Medulla oblongata (tissue), 1 donor: ENCODE data around the gene MAL.

Experiments used
- DNase-seq: peaks from one replicate; pipeline ENCODE4 v3.0.0-alpha.2; 2015; ENCODE audit errors: extremely low spot score

Gene MAL

DNA sequence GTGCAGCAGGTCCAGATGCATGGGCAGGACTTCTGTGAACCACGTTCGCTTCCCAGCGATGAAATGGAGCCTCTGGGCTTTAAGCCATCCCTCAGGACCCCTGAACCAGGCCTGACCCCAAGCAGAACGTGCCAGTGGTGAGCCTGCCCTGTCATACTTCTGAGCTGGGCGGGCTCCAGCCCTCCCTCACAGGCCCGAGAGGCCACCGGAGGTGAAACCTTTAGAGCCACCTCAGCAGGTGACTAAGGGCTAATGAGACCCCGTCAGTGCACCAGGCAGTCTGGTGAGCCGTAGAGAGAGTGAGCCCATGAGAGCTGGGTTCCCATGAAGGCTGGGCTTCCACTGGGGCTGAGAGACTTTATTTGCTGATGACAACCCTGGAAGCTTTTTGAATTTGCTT, 8.9 kb upstream of the MAL start:
- no peak for DNase-seq

DNA sequence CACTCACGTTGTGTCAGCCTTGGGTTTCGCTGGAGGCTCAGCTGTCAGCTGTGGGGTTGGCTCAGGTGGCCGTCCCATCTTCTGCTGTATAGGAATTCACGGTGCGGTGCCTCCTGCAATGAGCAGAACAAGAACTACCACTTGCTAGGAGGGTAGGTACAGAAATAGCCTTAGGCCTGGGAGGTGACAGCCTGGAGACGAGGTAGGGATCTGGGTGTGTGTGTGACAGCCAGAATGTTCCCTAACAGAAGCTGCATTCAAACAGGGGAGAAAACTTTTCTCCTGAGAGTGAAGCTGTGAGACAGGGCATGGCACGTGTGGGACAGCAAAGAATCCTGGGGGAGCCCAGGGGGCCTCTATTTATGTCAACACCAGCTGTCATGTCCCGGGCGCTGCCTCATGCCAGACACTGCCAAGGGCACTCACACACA, 8.4 kb upstream of the MAL start:
- DNase-seq: no peak

DNA sequence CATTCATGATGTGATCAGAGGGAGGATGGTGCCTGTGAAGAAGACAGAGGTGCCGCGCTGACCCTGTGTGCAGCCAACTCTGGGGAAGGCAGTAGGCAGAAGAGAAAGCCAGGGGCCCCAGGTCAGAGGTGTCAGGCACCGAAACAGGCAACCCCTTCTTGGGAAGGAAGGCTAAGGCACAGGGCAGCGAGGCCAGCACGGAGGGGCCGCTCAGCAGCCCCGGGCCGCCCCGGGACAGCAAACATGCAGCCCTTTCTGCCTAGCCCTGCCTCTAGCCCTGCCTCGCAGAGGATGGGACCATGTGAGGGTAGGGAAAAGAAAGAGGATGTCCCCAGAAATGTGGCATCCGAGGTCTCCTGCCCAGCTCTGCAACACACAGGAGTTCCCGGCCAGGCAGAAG, 7.7 kb upstream of the MAL start:
- DNase-seq: no peak

DNA sequence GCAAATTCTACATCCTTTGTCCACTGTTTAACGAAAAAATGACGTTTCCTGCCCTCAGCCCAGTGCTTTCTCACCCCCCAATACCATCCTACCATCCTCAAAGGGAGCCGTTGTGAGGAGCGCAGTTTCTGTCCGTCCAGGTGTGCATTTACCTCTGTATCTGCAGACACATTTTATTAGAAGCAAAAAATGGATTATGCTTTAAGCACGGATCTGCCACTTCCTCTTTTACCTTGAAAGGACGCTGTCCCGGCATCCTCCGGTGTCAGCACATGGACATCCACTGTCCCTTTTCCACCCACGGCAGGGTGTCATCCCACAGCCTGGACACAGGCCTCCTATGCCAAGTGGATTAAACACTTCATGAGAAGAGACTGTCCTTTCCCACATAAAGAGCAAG, 7.2 kb upstream of the MAL start:
- DNase-seq: no peak

DNA sequence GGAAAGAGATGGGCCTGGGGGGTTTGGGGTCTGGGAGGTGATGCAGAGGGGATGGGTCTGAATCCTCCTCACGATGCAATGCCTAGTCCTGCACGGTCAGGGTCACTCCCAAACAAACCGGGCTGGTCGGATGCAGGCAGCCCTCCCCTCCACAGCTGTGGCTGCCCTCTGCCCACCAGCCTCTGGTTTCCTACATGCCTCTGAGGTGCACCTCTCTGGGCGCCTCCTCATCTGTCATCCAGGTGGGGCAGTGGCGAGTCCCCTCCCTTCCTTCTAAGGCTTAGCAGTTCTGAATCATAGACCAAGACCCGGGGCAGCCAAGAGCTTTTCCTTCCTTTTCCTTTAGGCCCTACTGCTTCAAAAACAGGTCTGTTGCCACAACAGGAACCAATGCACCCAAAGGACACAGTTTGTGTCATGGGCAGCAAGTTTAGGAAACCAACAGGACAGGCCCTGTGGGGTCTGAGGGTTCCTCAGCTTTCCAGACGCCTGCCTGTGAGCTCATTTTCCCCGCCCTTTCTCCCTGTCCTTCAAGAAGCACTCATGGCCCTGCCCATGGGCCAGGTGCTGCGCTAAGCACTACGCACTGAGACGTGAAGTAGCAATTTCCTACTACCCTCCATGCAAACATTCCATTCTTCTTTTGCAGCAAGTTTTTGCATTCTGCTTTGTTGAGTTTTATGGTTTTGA, 6.5 kb upstream of the MAL start:
- DNase-seq: no peak

DNA sequence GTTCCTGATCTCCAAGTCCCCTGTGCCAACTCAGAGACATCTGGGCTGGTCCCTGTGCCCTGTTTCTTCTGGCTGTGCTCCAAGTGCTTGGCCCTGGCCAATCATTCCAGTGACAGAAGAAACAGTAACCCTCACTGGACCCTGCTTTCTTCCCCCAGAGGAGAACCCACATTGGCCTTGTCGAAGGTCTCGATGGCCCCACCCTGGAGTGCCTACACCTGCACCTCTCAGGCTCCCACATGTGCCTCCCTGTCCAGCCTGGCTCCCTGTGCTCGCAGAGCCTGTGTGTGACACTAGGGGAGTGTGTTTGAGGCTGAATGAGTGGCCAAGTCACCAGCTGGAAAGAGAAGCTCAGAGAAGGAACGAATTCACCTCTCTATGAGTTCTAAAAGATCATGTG, 5.9 kb upstream of the MAL start:
- peak; percentile 38 for DNase-seq

DNA sequence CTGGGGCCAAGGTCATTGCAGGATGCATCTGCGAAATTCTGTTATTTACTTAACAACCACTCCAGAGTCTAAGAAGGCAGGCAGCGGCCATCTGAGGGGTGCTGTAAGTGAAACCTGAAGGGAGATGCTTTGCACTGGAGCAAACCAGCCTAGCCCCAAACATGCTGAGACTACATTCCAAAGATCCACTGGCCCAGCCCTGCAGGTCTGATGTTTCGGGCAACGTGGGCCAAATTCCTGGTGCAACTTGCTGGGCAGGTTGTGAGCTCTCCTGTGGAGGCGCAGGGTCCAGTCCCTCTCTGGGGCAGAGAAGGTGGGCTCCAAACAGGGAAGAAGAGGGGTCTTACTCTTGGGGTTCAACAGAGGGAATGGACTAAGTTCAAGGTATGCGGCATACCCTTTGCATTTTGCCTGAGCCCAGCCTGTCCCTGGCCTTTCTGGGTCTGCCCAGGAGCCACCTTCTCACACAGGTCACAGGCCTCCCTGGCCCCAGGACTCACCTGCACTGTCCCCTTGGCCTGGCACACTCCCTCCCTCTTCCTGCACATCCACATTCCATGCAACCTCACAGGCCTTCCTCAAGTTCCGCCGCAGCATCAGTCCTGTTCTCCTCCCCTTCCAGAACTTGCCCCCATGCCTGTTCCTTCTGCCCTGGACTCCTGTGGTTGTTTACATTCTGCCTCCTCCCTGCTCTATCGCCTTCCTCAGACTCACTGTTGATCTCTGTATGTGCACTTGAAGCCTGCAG, 5.1 kb upstream of the MAL start:
- peak; percentile 2 for DNase-seq

DNA sequence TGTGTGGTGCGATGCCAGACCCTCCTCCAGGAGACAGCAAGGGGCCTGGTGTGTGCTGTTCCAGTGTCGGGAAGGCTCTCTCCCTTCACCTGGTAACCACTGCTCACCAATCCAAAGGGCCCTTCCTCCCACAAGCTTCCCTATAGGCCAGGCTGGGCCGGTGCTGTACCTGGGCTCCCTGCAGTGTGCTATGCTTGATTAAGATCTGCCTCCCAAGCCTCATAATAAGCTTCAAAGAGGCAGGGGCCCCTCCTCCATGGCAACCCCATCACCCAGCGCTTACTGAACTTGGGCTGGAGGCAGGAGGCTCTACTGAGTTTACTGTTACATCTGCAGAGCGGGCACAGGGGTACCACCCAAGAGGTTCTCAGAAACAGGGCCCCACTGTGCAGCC, 4.5 kb upstream of the MAL start:
- peak; percentile 2 for DNase-seq

DNA sequence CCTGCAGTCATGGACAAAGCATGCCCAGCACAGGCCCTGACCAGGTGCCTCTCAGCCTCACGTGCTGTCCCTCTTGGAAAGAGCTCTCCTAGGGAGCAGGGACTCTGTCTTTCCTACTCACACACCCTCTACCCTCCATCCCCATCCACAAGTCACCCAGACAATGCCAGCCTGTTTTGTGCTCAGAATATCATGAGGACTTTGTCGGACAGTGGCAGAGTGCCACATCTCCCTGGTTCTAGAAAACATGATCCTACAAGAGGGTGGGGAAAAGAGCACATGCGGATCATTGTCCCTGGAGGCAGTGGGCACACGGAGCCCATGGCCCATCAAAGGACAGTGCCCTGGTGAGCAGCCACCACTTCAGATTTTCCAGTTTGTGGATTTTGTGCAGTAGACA, 3.7 kb upstream of the MAL start:
- DNase-seq: peak; percentile 95

DNA sequence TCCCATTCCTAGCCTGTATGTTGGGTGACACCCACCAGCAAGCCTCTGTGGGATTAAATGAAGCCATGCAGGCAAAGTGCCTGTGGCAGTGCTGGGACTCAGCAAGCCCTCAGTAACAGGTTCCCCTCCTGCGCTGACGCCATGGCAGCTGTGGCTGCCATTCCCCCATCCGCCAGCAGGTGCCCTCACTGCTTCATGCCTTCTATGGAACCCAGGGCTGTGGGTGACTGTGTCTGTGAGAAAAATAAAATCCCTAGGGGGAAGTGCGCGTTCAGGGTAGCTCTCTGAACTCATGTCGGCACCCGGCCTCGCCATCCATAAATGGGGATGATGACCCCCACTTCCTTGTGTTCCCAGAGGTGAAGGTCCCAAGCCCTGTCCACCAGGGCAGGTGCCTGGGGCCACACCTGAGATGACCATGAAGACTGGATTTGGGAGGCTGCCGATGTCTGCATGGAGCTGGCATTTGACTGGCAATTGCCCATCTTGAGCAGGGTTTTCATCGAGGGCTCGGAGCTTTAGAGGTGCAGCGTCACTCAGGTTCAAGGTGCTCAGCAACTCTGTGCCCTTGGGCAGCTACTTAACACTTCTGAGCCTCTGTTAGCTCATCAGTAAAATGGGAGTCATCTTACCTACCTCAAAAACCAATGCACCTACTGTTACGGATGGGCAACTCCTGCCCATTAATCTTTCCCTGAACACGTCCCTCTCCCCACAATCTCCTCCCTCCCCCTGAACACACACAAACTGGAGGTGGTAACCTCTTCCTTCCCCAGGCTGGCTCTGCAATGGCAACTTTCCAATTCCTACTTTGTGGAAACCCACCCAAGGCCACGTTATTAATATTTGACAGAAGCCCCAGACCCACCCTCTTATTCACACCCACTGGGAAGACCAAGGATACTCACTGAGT, 2.9 kb upstream of the MAL start:
- peak; percentile 90 for DNase-seq

DNA sequence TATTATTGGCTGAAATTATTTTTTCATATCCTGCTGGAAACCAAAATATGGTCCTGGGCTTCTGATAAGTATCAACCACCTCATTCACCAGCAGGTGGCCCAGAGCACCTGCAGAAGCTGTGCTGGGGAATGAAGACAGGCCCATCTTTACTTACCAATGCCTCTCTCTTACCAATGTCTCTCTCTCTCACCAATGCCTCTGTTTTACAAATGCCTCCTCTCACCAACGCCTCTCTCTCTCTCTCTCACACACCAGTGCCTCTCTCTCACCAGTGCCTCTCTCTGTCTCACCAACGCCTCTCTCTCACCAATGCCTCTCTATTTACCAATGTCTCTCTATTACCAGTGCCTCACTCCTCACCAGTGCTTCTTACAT, 2.3 kb upstream of the MAL start:
- DNase-seq: no peak

DNA sequence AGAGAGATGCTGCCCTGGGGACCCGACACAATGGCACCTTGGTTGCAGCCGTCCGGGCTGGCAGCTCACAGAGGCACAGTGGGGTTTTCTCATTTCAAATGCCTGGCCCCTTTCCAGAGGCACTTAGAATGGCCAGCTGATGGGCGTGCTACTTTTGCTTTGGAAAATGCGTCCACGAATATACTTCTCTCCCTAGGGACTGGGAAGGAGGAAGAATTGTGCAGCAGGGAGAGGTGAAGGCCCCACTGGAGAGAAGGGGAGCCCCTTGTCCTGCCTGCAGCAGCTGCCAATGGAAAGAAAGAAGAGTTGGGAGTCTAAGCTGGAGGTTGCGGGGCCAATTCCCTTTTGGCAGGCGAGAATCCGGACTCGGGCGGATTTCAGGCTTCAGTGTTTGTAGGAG, 1.1 kb upstream of the MAL start:
- DNase-seq: peak; percentile 87

DNA sequence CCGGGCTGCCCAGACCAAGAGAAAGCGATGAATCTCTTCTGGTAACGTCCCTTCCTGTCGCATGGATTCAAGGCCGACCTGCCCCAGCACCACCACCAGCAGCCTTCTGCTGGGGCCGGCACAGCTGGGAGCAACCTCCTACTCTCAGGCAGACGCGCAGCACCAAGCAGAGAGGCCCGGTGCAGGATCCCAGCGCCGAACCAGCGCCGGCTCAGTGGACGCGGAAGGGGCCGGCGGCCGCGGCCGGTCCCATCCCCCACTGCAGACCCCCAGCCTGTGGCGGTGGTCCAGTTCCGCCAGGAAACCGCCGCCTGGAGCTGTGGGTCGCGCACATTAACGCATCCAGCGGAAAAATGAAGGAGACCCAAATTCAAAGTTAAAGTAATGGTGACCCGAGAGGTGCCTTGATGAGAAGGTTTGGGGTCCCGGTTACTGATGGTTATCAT, 525 bp upstream of the MAL start:
- DNase-seq: no peak

DNA sequence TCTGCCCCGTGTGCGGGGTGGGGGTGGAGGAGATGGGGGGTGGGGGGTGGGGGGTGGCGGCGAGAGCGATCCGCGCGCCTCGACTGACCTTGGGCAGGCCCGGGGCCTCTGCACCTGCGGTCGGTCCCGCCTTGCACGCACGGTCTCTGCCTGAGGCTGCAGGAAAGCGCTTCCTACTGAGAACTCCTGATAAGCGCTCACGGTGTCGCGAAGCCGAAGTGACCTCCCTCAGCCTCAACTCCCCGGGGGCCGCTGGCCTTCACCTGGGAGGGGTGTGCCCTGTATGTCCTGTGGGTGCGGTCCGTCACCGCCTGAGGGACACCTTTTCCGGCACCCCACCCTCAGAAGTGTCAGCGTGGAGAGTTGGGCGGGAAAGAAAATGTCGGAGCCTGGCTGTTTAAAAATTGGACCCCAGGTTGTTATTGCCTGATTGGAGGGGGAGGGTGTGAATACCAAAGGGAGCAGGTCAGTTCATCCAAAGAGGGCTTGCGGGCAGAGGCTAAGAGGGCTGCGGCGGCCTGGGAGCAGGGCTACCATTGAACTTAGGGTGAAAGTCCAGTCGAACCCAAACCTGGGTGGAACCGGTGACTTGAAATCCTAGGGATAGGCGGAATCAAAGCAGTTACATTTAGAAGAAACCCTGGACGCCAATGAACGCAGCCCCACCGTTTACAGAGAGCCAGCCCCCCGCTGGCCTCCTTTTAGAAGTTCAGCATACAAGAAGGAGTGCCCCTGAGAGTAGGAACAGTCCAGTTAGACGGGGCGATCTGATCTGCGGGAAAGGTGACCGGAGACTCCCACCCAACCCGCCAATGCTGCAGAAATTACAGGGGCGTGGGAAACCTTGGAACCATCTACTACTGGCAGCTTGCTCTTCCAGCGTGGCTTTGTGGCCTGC, 1.2 kb downstream of the MAL start:
- no peak for DNase-seq

DNA sequence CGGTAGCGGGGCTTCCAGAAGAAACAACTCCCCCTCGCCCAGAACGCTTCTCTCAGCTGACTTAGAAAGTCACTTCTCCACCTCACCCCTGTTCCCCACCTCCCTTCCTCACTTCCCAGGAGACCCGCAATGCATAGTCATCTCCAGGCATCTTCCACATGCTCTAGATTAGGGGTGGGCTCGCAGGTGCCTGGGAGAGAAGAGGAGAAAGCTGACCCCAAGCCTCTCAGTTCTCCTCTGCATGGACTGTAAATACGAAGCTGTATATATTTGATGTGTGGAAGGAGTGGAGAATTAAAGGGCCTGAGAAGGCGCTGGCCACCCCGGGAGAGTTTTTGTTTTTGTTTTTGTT, 1.8 kb downstream of the MAL start:
- no peak for DNase-seq

DNA sequence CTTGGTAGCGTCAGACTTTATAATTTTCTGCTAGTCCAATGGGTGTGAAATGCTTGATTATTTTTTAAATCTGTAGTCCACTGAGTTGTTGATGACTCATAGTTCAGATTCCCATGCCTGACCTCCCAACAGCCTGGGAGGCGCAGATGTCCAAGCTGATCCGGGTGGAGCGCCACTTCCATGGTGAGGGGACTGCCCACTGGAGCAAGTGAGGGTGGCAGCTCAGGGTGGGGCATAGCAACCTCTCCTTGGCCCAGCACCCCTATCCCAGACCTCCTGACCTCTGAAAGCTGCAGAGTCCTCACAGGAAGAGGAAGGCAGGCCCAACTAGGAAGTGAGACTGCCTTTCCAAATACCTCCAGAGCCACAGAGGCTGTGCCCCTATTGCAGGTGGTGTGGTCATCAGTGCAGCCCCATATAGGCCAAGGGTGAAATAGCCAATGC, 4.4 kb downstream of the MAL start:
- DNase-seq: no peak

DNA sequence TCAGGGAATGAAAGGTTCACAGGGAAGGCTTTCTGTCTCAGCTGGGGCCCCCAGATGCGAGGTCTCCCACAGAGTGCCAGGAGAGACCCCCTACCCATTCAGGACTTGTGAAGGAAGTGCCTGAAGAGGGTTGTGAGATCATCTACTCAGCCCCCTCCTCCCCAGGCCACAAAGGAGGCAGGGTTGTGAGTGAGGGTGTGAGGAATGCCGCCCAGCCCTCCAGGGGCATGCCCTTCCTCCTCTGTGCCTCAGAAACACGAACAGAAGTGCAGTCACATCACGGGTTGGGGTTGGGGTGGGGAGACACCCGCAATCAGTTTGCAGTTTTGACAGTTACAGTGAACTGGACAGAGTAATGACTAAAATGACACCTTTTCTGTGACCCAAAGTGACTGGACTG, 5.0 kb downstream of the MAL start:
- DNase-seq: no peak

DNA sequence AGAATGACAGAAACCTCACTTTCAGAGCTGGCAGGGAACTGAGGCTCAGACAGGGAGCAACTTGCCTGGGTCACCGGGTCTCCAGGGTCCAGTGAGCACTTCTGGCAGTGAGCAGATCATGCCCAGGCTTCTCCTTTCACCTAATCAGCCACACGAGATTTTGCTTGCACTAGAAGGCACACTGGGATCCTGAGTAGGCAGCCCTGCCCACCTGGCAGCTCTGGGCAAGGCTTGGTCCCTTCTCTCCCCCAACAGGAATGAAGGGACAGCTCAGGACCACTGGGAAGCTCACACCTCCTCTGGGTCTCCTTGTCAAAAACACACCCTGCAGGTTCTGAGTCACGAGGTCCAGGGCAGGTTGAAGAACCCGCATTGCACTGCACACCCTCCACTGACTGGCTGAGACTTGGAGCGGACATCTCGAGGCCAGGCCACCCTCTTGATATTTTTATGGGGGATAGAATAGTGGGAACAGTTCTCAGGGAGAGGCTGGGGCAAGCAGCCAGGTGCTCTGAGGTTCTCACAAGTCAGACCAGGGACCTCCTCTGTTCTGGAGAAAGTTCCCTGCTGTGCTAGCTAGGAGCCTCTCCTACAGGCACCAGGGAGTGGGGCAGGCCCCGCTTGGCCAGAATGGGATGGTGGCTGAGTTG, 5.7 kb downstream of the MAL start:
- no peak for DNase-seq

DNA sequence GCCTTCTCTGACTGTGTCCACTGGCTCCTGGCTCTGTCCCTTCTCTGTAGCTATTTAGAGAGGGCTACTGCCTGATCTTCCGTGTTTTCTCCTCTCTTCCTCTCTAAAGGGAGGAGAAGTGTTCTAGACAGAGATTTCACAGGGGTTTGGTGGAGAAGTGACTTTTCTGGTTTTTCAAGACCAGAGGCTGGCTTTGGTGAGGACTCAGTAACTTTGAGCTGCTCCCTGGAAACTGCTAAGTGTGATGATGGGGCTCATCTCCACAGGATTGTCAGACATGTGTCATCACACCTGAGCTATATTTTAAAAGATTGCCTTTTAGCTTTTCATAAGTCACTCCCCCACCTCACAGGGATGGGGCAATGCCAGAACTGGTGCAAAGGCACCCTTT, 6.2 kb downstream of the MAL start:
- DNase-seq: no peak

DNA sequence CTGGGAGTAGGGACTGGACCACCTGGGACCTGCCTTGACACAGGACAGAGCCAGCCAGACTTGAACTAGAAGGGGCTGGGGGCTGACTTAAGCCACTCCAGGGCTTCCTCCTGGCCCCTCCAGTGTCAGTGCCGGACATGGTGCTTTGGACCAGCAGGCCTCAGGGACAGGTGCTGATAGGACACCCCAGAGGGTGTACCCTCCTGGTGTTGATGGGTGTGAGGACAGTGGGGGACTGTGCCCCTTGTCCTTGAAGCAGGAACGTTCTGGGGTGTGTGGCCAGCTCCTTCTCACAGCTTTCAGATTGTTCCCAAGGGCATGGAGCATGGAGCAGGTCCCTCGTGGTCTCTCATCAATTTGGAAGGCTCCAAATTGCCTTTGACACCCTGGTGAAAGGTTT, 6.8 kb downstream of the MAL start:
- no peak for DNase-seq
